ENCODE data around the gene MCC.

Gene MCC

DNA sequence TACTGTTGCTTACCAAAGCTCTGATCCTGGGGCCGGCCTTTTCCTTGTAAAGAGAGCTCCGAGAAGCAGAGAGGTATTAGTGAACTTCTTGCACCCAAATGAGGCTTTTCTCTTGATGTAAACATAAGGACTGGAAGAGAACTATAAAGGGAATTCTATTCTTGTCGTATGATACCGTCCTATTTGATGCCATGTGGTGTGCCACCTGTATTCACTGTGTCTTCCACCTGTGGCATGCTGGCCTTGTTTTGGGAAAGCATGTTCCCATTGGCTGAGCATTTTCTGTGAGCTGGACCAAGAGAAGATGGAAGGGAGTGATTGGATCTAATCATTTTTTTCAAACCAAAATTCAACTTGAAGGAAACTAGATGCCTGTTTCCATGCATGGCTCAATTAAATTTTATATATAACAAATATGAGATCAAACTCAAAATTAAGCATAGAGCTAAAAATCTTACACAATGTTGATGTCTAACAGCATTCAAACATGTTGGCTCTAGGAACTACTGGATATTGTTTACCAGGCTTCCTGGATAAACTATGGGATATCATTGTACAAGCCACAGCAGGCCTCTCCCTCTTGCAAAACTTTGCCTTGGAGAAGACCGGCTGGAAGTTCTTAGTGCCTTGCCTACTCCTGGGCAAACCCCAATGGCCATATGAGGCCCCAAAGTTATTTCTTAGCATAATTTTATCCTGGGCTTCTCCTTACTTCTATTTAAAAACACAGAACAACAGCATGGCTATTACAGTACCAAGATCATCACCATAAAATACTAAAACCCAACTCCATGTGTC, 168.8 kb downstream of the MCC start:
- DNase-seq (ENCODE audit: low read depth), result no peak

DNA sequence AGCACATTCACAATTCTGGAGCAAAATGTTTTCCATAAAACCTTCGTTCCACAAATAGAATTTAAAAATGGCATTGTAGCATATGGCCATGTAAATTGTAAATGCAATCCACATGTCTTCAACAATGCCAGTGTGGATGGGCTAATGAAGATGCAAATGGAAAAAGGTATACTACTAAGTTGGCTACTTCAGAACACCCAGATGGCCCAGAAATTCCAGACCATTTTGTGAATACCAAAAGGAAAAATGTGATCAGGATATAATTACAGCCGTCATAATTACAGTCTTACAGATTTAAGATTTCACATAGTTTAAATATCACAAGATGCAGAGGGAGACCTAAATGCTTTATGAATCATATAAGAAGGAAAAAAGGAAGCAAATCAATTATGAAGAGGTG, 170.6 kb downstream of the MCC start:
- no peak for DNase-seq (ENCODE audit: low read depth)

DNA sequence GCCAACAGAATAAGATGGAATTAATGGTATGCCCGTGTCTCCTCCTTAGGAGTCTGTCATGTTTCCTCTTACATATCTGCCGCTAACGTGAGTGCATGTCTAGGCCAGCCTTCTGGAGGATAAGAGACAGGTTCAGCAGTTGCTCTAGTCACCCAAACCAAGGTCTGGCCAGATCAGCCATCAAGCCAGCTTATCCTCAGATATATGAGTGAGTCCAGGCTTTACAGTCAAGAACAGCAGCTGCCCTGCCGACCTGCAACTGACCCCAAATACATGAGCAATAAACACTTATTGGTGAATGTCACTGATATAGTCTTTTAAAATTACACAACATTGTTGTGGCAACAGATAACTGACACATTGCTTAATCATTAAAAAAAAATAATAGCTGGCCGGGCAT, 177.0 kb downstream of the MCC start:
- peak; percentile 53 for DNase-seq (ENCODE audit: low read depth)

DNA sequence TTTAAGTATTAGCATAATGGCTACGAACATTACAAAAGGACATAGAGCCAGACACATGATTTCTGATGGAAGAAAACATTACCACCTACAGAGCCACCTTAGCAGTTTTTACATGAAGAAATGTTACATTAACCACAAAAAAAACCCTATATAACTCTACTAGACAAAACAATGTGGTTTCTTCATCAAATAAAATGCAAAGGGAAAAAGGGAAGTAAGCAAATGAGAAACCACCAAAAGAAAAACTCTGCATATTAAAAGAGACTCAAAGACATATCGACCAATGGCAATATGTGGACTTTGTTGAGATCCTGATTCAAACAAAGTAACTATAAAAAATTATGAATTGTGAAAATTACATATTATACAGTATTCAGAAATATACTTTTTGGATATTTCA, 186.1 kb downstream of the MCC start:
- no peak for DNase-seq (ENCODE audit: low read depth)

DNA sequence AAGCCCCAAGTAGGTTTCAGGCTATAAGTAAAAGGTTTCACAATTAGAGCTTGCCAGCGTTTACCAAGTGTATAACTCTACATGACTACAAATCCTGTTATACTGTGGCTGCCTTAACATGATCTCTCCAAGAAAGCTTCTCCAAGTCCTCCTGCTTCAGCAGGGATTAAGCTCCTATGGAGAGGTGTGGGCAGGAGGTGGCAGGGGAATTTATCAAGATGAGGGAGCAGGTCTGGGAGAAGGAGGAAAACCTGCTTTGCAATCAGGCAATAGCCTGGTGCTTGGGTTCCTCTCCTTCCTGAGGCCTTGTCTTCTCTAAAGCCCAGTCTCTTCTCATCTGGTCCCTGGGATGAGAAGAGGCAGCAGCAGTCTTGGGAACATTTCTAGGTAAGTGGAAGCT, 188.7 kb downstream of the MCC start:
- no peak for DNase-seq (ENCODE audit: low read depth)

DNA sequence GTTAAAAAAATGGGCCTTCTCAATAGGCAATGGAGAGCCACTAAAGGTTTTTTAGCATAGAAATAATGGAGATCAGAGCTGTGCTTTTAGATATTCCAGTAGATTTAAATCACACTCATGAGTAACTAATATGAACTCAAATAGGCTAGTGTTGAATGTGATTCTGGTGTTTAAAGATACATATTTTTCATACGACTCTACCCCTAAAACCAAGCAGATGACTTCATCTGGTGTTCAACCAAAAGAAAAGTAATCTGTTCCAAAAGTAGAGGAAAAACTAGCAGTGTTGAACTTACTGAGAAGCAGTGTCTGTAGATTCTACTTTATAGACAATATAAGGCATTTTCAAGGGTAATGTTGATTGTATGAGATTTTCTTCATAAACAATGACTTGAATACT, 191.6 kb downstream of the MCC start:
- no peak for DNase-seq (ENCODE audit: low read depth)

DNA sequence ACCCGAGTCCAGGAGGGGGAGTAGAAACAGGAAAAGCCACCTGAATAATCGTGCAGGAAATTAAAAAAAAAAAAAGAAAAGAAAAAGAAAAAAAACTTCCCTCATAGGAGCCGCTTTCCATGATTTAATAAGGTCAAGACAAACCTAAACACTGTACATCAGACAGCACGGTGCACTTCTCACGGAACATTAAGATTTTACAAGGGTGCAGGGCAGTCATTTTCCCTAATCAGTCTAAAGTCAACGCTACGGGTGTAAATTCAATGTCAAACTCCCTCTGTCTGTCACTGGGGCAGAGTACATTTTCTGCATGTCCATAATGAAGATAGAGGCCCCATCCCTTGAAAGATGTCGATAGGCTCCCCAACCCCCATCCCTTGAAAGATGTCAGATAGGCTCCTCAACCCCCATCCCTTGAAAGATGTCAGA, 193.1 kb downstream of the MCC start:
- no peak for DNase-seq (ENCODE audit: low read depth)

DNA sequence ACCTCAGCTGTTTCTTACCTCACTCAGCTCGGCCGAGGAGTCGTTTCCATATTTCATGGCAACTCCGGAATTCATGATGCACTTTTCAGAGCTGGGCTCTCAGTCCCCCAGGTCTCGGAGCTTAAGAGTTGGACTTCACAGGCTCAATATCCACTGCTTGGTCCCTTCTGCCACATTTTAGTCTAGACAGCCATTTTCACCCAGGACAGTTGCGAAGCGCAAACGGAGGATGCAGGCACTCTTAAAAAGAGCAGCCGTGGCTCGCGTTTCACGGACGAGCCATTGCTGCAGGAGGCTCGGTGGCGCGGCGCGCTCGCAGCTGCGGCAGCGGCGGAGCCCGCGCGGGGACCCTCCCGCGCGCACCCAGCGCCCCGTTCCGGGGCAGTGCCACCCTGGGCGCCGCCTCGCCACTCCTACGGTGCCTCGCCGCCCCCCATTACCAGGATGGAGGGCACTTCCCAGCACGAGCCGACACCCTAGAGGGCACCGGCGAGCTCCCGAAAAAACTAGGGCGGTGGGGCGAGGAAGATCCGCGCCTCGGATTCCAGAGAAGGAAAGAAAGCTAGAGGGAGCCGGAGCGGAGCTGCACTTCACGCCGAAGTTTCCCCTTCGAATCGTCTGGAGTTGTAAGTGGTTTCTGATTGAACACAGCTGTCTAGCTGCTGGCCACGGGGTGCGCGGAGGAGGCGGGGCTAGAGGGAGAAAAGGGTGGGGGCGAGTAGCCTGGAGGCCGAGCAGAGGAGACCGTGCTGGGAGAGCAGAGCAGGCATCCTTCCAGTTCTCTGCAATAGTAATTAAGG, 193.7 kb downstream of the MCC start:
- DNase-seq (ENCODE audit: low read depth), result peak; percentile 88

DNA sequence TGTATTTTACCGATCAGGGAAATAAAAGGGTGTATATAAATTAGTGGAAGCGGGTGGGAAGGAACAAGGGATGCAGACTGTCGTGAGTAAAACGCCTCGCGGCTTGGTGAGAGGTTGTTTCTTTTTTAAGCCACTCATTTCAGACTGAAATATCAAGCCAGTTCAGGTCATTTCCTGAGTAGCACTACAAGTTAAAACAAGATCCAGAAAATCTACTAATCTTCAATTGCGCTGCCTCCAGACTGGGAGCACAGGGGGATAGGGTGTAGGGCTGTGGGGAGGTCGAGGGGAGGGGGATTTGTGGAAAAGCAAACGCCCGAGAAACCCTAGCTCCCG, 194.3 kb downstream of the MCC start:
- DNase-seq (ENCODE audit: low read depth), result peak; percentile 29

DNA sequence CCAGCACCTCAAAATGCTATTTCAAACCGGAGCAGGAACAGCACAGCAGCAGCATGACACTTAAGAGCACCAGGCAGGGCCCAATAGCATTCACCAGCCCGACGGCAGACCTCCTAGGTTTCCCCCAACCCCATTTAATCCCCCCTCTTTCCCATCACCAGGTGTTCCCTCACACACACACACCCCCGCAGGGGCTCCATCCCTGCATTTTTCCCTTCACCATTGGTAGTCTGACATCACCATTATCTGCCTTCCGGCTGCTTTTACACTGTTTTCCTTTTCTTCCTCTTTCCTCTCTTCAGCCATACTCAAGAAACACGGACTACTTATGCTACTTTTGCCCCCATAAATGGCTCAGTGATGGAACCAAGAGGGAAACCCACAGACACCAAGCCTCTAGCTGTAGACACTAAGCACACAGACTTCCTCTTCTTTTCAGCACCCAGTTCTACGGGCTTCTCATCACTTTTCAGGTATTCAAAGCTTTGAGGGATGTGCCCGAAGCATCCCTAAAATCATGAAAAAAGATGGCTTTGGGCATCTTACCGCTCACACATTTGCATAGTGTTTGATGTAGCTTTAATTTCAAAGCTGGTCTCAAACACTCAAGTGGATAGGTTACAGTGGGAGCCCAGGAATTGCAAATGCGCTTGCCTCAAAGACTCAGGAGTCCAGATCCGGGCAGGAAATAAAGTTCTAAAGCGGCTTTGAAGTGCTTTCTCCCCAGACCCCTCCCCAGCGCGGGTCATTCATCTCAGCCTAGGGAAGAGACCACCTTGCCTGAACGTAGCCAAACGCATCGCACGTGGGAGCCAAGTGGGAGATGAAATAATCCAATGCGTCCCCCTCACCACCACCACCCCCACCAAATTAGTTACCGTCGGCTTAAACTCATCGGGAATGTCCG, 194.9 kb downstream of the MCC start:
- DNase-seq (ENCODE audit: low read depth), result no peak

DNA sequence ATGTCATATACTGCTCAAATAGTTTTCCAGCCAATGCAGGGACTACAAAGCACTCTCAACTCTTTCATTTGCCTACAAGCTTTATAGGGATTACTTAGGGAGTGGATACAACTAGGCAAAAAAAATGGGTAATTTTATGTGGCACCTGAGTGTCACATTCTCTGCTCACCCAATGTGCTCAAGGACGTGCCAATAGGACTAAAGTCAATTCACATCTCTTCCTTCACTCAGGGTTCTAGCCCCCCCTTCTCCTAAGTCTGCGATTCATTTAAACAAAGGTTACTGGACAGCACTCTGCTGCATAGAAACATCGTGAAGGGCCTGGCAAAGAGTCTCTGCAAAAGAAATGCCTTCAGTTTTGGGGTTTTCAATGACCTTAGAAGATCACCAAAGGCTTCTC, 195.8 kb downstream of the MCC start:
- DNase-seq (ENCODE audit: low read depth), result no peak

DNA sequence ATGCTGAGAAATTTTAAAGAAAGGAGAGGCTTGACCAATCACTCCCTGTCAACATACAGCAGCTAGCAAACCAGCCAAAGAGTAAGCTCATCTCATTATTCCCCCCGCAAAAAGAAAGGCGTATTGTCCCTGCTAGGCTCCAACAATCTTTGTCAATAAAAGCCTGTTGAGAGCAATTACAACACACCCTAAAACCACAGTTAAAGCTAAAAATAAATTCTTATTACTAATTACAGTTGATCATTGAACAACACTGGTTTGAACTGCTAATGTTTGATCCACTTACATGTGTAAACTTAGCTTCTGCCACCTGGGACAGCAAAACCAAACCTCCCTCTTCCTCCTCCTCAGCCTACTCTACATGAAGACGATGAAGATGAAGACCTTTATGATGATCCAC, 204.7 kb downstream of the MCC start:
- no peak for DNase-seq (ENCODE audit: low read depth)

DNA sequence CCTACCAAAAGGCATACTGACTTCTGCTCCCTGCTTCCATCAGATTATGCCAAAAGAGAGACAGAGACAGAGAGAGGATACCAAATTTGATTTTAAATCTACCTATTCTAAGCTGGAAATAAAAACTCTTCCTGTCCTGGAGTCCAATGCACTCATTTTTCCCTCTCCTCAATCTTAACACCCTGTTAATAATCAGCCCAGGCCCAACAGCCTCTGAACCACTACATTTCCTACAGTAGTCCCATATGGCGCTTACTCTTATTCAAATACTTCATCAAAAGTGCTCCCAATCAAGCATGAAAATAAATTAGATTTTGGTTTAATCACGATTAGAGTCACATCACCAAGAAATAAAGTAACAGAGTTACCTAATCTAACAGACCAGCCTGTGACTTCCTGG, 205.8 kb downstream of the MCC start:
- no peak for DNase-seq (ENCODE audit: low read depth)

DNA sequence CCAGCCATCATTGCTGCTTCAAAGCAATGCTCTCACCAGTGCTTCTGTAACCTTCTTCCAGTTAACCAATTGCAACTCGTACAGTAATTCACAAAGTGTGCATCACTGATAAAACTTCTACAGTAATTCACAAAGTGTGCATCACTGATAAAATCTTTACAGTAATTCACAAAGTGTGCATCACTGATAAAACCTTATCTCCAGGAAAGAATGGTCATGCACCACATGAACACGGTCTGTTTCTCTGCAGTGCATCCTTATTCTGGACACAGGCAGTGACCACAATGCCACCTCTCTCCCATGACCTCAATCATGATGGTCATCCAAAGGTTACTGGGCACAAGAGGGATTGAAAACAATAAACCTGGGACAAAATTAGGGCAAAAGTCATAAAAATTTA, 207.1 kb downstream of the MCC start:
- DNase-seq (ENCODE audit: low read depth), result peak; percentile 55

DNA sequence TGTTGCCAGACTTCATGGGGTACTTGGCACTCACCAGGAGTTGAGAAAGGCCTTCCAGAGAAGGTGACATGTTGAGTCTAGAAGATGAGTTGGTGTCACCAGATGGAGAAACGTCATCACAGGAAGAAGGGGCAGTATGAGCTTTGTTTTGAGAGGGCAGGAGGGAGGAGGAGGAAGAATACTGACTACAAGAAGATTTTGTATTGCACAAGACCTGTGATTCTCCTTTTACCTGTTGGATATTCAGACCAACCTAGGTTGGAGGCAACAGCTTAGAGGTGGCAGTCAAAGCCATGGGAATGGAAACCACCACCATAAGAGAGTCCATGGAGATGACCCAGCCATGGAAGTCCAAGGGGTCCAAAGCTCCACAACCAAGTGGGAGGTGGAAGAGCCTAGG, 207.7 kb downstream of the MCC start:
- DNase-seq (ENCODE audit: low read depth), result no peak

DNA sequence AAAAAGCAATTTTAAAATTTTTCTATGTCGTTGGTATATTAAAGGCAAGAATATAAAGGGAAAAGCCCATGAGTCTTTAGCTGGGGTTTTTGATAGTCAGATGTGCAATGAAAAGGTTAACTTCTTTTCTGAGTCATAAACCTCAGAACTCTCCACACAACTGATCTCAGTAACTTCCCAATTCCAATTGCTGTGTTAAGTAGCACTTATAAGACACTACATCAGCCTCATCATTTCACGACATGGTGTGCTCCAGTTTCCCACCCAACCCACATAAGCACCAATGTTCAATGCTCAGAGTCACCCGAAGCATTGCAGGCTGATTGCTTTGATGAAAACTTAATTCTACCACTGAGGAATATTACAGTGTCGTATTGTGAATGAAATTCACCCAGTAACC, 209.3 kb downstream of the MCC start:
- DNase-seq (ENCODE audit: low read depth), result peak; percentile 42

DNA sequence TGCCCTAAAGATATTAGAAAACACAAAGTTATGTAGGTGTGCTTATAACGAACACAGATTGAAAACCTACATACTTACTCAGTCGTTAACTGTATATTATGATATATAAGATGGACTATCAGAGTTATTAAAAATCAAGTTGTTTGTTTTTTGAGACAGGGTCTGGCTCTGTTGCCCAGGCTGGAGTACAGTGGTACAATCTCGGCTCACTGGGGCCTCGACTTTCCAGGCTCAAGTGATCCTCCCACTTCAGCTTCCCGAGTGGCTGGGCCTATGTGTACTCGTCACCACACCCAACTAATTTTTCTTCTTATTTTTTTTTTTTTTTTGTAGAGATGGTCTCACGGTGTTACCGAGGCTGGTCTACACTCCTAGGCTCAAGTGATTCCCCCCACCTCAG, 211.8 kb downstream of the MCC start:
- DNase-seq (ENCODE audit: low read depth), result no peak

DNA sequence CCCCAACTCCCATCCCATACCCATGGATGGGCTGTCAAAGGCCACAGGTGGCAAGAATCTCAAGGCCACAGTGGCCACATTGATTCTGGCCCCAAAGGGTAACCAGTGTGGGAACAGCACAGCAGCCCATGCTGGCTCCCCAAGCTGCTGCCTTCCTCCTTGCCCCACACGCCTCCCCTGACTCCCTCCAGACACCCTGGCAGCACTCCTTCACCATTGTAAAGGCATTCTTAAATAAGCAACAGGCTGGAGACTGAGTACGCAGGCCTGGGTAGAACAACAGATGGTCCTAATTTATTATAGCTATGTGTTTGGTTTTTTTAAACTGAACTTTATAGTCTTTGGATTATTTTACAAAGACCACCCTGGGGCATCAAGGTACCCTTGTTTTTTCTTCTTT, 212.3 kb downstream of the MCC start:
- no peak for DNase-seq (ENCODE audit: low read depth)

DNA sequence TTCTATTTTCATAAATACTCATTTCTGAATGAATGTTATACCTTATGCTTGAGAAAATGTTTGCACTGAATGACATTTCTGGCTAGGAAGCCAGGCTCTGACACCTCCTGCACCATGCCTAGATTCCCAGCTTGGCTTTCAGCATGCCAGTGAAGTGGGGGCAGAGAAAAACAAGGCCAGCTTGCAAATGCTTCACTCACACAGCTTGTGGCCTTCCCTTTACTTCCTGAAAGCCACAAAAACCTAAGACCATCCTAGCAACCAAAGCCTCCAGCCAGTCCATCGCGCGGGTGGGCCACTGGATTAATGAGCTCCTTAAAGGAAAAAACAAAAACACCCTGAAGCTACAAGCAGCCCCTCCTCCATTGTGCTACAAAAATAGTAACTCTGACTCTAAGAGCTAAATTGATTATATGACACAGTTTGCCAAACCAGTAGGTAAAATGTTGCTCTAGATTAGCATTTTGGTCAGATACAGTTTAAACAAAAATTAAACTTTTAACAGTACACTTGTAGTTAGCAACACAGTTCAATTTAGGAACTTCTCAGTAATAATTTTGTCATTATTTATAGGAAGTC, 213.3 kb downstream of the MCC start:
- DNase-seq (ENCODE audit: low read depth), result no peak

DNA sequence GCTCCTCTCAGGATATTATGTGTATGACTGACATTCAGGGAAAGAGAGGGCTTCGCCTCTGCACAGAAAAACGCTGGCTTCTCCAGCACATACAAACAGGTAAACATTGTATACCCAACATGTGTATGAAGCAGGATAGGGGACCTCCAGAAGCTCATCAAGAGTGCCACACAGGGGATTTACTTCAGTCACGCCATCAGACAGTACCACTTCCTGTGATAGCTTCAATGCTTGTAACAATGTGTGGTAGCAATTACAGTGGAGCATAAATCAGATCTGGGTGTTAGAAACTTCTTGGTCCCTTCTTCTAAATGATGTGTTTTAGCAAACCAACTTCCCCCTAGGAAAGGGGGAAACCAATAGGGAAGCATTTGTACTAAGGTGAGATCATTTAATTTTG, 214.3 kb downstream of the MCC start:
- no peak for DNase-seq (ENCODE audit: low read depth)

DNA sequence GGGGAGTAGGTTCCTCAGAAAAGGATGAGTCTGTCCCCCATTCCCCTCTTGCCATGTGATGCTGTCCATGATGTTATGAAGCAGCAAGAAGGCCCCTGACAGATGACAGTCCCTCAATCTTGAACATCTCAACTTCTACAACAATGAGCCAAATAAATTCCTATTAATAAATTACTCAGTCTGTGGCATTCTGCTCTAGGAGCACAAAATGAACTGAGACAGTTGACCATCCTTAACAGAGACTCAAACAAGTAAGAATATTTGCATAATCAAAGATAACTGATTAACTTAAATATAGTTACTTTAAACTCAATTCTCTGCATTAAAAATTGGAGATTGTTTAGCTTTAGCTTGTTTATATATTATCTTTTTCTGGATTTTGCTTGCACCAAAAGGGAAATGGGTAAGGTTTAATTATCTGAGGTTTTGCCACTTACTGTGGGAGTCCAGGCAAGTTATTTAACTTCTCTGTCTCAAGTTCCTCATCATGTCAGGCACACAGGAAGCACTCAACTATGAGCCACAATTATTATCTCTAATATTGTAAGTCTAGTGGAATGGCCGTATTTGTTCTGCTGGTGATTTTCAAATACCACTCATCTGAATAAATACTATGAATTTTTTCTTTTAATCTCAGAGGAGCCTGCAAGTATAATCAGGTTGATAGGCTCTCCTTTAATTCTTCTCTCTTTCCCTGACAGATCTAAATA, 216.4 kb downstream of the MCC start:
- no peak for DNase-seq (ENCODE audit: low read depth)

DNA sequence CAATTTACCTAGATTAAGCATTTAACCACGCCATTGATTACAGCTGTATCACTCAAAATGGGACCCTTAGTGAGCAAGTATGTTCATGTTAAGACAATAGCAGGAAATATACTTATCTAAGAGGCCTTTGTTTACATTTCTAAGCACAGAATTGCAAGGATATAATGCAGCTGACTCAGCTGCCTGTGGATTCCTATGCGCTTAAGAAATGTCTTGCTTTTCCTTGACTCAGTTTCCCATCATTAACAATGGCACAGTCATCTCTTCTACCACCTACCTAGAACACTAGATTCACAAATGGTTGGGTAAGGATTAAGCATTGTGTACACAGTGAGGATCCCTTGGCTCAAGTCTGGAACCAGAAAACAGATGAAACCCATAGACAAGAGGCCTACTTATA, 217.2 kb downstream of the MCC start:
- peak; percentile 67 for DNase-seq (ENCODE audit: low read depth)
